SK-N-SH treated with all-trans-retinoic acid at 6 μM for 48 hours (cell line): ENCODE measurements around the gene PLXNA4.

Source experiments
- ATAC-seq: fragments of 200-7000 bp; cut with Tn5 transposase; 3 replicates; pipeline ENCODE4 v1.9.1; 2020; ENCODE audit warnings: mild to moderate bottlenecking, moderate library complexity
- ARNTL ChIP-seq: fragments of 450-650 bp; formaldehyde crosslinking; IDR thresholded peaks from 2 replicates; pipeline ENCODE4 v1.5.0; 2020; ENCODE audit warnings: low read depth, mild to moderate bottlenecking, moderate library complexity, borderline replicate concordance
- BACH2 ChIP-seq: fragments of 250-450 bp; sonication (Bioruptor Pico); IDR thresholded peaks from 2 replicates; pipeline ENCODE4 v1.9.0; 2021; ENCODE audit warnings: mild to moderate bottlenecking, borderline replicate concordance
- ESRRG ChIP-seq: fragments of 250-450 bp; sonication (Bioruptor Pico); IDR thresholded peaks from 2 replicates; pipeline ENCODE4 v1.6.1; 2021; ENCODE audit warnings: mild to moderate bottlenecking
- GLIS3 ChIP-seq: fragments of 250-450 bp; sonication (Bioruptor Pico); IDR thresholded peaks from 2 replicates; pipeline ENCODE4 v1.5.0; 2020; ENCODE audit warnings: mild to moderate bottlenecking, moderate library complexity
- ISL1 ChIP-seq: fragments of 250-450 bp; sonication (Bioruptor Pico); IDR thresholded peaks from 2 replicates; pipeline ENCODE4 v2.1.2; 2022; ENCODE audit warnings: mild to moderate bottlenecking, moderate library complexity
- OSR1 ChIP-seq: fragments of 250-450 bp; sonication (Bioruptor Pico); IDR thresholded peaks from 2 replicates; pipeline ENCODE4 v1.8.0; 2022; ENCODE audit warnings: moderate library complexity, mild to moderate bottlenecking, inconsistent platforms
- RARB ChIP-seq: fragments of 250-450 bp; sonication (Bioruptor Pico); IDR thresholded peaks from 2 replicates; pipeline ENCODE4 v1.8.0; 2021; ENCODE audit warnings: mild to moderate bottlenecking, moderate library complexity
- TCF4 ChIP-seq: fragments of 250-450 bp; sonication (Bioruptor Pico); IDR thresholded peaks from 2 replicates; pipeline ENCODE4 v1.8.0; 2021; ENCODE audit warnings: mild to moderate bottlenecking, moderate library complexity, borderline replicate concordance
- TOX ChIP-seq: fragments of 250-450 bp; sonication (Bioruptor Pico); IDR thresholded peaks from 2 replicates; pipeline ENCODE4 v1.8.0; 2021; ENCODE audit warnings: mild to moderate bottlenecking, moderate library complexity, borderline replicate concordance
- ZC3H10 ChIP-seq: fragments of 250-450 bp; sonication (Bioruptor Pico); IDR thresholded peaks from 2 replicates; pipeline ENCODE4 v1.5.1; 2021; ENCODE audit warnings: mild to moderate bottlenecking, moderate library complexity
- ZFP3 ChIP-seq: fragments of 250-450 bp; sonication (Bioruptor Pico); IDR thresholded peaks from 2 replicates; pipeline ENCODE4 v1.5.0; 2020; ENCODE audit warnings: mild to moderate bottlenecking, moderate library complexity
- ZFP30 ChIP-seq: fragments of 450-650 bp; formaldehyde crosslinking; IDR thresholded peaks from 2 replicates; pipeline ENCODE4 v1.5.0; 2022; ENCODE audit warnings: mild to moderate bottlenecking, moderate library complexity
- ZNF565 ChIP-seq: fragments of 450-650 bp; formaldehyde crosslinking; conservative IDR thresholded peaks from 2 replicates; pipeline ENCODE4 v1.5.0; 2020; ENCODE audit warnings: low read depth, mild to moderate bottlenecking, moderate library complexity
- ZNF70 ChIP-seq: fragments of 450-650 bp; formaldehyde crosslinking; IDR thresholded peaks from 2 replicates; pipeline ENCODE4 v1.5.0; 2020; ENCODE audit warnings: mild to moderate bottlenecking, moderate library complexity
- ZNF8 ChIP-seq: fragments of 450-650 bp; formaldehyde crosslinking; IDR thresholded peaks from 2 replicates; pipeline ENCODE4 v1.5.0; 2020; ENCODE audit warnings: mild to moderate bottlenecking, moderate library complexity
- TF ChIP-seq, protein P1 (sequence below): fragments of 250-450 bp; sonication (Bioruptor Pico); IDR thresholded peaks from 2 replicates; pipeline ENCODE4 v1.5.1; 2020; ENCODE audit warnings: low read depth, mild to moderate bottlenecking, moderate library complexity
- TF ChIP-seq, protein P2 (sequence below): fragments of 250-450 bp; sonication (Bioruptor Pico); IDR thresholded peaks from 2 replicates; pipeline ENCODE4 v1.8.0; 2021; ENCODE audit warnings: low read depth, mild to moderate bottlenecking, moderate library complexity, borderline replicate concordance
- TF ChIP-seq, protein P3 (sequence below): fragments of 250-450 bp; sonication (Bioruptor Pico); IDR thresholded peaks from 2 replicates; pipeline ENCODE4 v1.8.0; 2020; ENCODE audit warnings: mild to moderate bottlenecking, moderate library complexity, borderline replicate concordance
- TF ChIP-seq, protein P4 (sequence below): fragments of 250-450 bp; sonication (Bioruptor Pico); IDR thresholded peaks from 2 replicates; pipeline ENCODE4 v1.5.1; 2021; ENCODE audit warnings: mild to moderate bottlenecking, moderate library complexity

PLXNA4 gene

DNA sequence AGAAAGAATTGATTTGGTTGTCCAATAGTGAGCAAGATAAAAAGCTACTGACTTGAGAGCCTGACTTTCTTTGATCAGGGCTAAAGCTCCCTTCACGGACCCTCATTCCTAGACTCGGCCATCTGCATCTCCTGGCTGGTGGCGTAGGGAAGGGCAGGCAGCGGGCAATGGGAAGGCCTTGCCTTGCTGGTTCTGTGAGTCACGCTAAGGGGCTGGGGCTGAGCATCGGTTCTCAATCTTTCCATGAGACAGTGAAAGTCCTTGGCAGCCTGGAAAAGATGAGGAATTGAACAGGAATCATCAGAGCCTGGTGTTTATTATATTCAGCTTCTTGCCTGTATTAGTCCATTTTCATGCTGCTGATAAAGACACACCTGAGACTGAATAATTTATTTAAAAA lies 475.3 kb downstream of the PLXNA4 start:
- ATAC-seq: no peak
- TF ChIP-seq, protein P1, sequence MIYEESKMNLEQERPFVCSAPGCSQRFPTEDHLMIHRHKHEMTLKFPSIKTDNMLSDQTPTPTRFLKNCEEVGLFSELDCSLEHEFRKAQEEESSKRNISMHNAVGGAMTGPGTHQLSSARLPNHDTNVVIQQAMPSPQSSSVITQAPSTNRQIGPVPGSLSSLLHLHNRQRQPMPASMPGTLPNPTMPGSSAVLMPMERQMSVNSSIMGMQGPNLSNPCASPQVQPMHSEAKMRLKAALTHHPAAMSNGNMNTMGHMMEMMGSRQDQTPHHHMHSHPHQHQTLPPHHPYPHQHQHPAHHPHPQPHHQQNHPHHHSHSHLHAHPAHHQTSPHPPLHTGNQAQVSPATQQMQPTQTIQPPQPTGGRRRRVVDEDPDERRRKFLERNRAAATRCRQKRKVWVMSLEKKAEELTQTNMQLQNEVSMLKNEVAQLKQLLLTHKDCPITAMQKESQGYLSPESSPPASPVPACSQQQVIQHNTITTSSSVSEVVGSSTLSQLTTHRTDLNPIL (CRISPR knock-in tag): no peak
- no peak for TF ChIP-seq OSR1
- no peak for TF ChIP-seq ISL1 (CRISPR knock-in tag)
- TF ChIP-seq, protein P2, sequence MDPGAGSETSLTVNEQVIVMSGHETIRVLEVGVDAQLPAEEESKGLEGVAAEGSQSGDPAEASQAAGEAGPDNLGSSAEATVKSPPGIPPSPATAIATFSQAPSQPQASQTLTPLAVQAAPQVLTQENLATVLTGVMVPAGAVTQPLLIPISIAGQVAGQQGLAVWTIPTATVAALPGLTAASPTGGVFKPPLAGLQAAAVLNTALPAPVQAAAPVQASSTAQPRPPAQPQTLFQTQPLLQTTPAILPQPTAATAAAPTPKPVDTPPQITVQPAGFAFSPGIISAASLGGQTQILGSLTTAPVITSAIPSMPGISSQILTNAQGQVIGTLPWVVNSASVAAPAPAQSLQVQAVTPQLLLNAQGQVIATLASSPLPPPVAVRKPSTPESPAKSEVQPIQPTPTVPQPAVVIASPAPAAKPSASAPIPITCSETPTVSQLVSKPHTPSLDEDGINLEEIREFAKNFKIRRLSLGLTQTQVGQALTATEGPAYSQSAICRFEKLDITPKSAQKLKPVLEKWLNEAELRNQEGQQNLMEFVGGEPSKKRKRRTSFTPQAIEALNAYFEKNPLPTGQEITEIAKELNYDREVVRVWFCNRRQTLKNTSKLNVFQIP: no peak

DNA sequence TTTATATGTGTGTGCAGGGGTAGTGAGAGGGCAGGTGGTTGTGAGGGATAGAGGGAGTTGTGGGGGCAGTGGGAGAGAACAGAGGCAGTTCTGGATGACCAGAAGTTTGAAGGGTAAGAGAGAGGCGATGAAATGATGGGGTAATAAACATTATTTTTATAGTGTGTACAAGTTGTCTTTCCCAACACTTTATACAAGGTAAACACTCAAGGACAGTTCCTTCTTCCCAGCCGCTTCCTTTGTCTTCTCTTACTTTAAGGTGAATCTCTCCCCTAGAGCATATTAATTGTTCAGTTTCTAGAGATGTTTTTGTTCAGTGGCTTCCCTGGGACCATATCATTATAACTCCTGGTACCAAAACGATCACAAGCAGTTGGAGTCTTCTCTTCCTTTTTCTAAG lies 475.8 kb downstream of the PLXNA4 start:
- ATAC-seq: no peak
- TF ChIP-seq, protein P1 (CRISPR knock-in tag): no peak
- TF ChIP-seq OSR1 (no peak), TOX (CRISPR knock-in tag) (no peak), TCF4 (CRISPR knock-in tag) (no peak), ZFP30 (CRISPR knock-in tag) (no peak), ZNF8 (no peak), BACH2 (no peak), ARNTL (CRISPR knock-in tag) (no peak)
- TF ChIP-seq, protein P2: no peak
- TF ChIP-seq, all 23 proteins: peak for 0

DNA sequence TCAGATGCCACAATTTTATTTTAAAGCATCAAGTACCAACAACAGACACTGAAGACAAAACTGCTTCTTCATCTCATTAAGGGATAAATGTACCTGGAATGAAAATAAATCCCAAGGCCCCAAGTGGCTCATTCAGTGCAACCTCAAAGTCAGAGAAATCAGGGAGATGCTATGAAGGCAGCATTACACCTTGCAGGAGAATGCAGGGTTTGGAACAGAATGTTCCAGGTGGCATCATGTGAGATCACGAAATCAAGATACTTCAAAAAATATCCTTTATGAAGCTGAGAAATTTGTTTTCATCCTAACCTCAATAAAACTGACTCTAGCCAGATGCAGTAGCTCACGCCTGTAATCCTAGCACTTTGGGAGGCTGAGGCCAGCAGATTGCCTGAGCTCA lies 477.1 kb downstream of the PLXNA4 start:
- TF ChIP-seq, protein P3, sequence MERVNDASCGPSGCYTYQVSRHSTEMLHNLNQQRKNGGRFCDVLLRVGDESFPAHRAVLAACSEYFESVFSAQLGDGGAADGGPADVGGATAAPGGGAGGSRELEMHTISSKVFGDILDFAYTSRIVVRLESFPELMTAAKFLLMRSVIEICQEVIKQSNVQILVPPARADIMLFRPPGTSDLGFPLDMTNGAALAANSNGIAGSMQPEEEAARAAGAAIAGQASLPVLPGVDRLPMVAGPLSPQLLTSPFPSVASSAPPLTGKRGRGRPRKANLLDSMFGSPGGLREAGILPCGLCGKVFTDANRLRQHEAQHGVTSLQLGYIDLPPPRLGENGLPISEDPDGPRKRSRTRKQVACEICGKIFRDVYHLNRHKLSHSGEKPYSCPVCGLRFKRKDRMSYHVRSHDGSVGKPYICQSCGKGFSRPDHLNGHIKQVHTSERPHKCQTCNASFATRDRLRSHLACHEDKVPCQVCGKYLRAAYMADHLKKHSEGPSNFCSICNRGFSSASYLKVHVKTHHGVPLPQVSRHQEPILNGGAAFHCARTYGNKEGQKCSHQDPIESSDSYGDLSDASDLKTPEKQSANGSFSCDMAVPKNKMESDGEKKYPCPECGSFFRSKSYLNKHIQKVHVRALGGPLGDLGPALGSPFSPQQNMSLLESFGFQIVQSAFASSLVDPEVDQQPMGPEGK (CRISPR knock-in tag): no peak
- TF ChIP-seq, protein P2: no peak
- TF ChIP-seq TCF4 (CRISPR knock-in tag): no peak
- TF ChIP-seq, protein P1 (CRISPR knock-in tag): no peak
- TF ChIP-seq ZFP30 (CRISPR knock-in tag): no peak
- no peak for TF ChIP-seq ZNF565 (CRISPR knock-in tag)
- no peak for TF ChIP-seq BACH2
- TF ChIP-seq ZNF8: no peak
- no peak for TF ChIP-seq RARB (CRISPR knock-in tag)
- no peak for TF ChIP-seq ZNF70 (CRISPR knock-in tag)
- no peak for ATAC-seq

DNA sequence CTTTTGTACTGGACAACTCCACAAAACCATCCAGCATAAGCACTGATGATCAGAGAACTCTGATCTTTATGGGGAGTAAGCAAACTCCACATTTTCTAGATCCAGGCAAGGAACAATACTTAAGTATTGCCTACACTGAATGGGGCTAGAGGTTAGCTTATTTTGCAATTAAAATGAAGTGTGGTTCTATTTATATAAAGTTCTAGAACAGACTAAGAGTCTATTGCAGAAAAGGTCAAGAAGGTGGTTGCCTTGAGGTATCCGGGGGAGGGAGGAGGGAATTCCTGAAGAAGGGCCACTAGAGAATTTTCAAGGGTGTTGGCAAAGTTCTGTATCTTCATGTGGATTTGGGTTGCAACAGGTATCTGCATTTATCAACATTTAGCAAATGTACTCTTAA lies 477.9 kb downstream of the PLXNA4 start:
- ATAC-seq: no peak
- TF ChIP-seq ZNF8 (no peak), OSR1 (no peak), ZC3H10 (no peak), GLIS3 (no peak), ZFP30 (CRISPR knock-in tag) (no peak), RARB (CRISPR knock-in tag) (no peak), ZFP3 (CRISPR knock-in tag) (no peak), ESRRG (CRISPR knock-in tag) (no peak), TCF4 (CRISPR knock-in tag) (no peak)
- TF ChIP-seq, protein P4, sequence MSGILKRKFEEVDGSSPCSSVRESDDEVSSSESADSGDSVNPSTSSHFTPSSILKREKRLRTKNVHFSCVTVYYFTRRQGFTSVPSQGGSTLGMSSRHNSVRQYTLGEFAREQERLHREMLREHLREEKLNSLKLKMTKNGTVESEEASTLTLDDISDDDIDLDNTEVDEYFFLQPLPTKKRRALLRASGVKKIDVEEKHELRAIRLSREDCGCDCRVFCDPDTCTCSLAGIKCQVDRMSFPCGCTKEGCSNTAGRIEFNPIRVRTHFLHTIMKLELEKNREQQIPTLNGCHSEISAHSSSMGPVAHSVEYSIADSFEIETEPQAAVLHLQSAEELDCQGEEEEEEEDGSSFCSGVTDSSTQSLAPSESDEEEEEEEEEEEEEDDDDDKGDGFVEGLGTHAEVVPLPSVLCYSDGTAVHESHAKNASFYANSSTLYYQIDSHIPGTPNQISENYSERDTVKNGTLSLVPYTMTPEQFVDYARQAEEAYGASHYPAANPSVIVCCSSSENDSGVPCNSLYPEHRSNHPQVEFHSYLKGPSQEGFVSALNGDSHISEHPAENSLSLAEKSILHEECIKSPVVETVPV (CRISPR knock-in tag): no peak
- TF ChIP-seq, protein P2: no peak
- TF ChIP-seq, protein P3 (CRISPR knock-in tag): no peak
